GM08714 (cell line): ENCODE results near the gene SBF1.
"Not testable (repeated sequence)": the region's sequence is repeated elsewhere in the genome, so short reads cannot be mapped to it uniquely, and the experiment has no call there.

Experiments
- H3K4me3 ChIP-seq: fragments of 200-500 bp; sonication (Bioruptor generic); 2 replicates; pipeline ENCODE4 v1.5.1; 2014; ENCODE audit warnings: mild to moderate bottlenecking, low read length, inconsistent platforms
- ZNF274 ChIP-seq: IDR thresholded peaks from 2 replicates; pipeline ENCODE4 v1.6.1; 2012; ENCODE audit warnings: mild to moderate bottlenecking, low read depth, low read length

Gene SBF1

GRCh38 chr22:50408311-50408710, 66.5 kb downstream of the SBF1 start:
- H3K4me3 ChIP-seq: no peak overlapping the region
- no peak for TF ChIP-seq ZNF274

- no peak overlapping the region for H3K4me3 ChIP-seq
- TF ChIP-seq ZNF274: no peak
These were observed 68.2 kb downstream of the SBF1 start for GRCh38 chr22:50406416-50407170.

GRCh38 chr22:50403701-50404101, 71.1 kb downstream of the SBF1 start:
- no peak for TF ChIP-seq ZNF274
- no peak overlapping the region for H3K4me3 ChIP-seq

- H3K4me3 ChIP-seq: no peak overlapping the region
- no peak for TF ChIP-seq ZNF274
These were observed 72.9 kb downstream of the SBF1 start for GRCh38 chr22:50401907-50402306.

- H3K4me3 ChIP-seq: no peak overlapping the region
- no peak for TF ChIP-seq ZNF274
These were observed 73.9 kb downstream of the SBF1 start for GRCh38 chr22:50400931-50401330.

- TF ChIP-seq ZNF274: no peak
- no peak overlapping the region for H3K4me3 ChIP-seq
These were observed 74.4 kb downstream of the SBF1 start for GRCh38 chr22:50400406-50400805.

GRCh38 chr22:50399751-50400331, 75.0 kb downstream of the SBF1 start:
- H3K4me3 ChIP-seq: no peak overlapping the region
- TF ChIP-seq ZNF274: no peak

GRCh38 chr22:50398831-50399648, 75.8 kb downstream of the SBF1 start:
- H3K4me3 ChIP-seq: no peak overlapping the region
- TF ChIP-seq ZNF274: no peak

- not testable (repeated sequence) for H3K4me3 ChIP-seq
These were observed 77.3 kb downstream of the SBF1 start for GRCh38 chr22:50397371-50398060.

GRCh38 chr22:50396751-50397370, 78.0 kb downstream of the SBF1 start:
- TF ChIP-seq ZNF274: no peak
- no peak overlapping the region for H3K4me3 ChIP-seq
